GM23338 (cell line): ENCODE data around the gene CHKB. TPM values are rescaled to one million over a fixed set of nuclear protein-coding genes. Genes with fewer than 3 reads are reported as not detected.

ENCODE experiments used
- ATAC-seq: fragments of 200-7000 bp; cut with Tn5 transposase; 3 replicates; pipeline ENCODE4 v1.9.1; 2020
- DNase-seq: peaks from one replicate; pipeline ENCODE4 v3.0.0-alpha.2; 2015; ENCODE audit warnings: low spot score
- H2AFZ ChIP-seq: fragments of 200-600 bp; sonication (generic); 2 replicates; pipeline ENCODE4 v1.8.0; 2016; ENCODE audit warnings: antibody characterized with exemption, mild to moderate bottlenecking, moderate library complexity
- H3F3A ChIP-seq: fragments of 200-600 bp; sonication (generic); replicated peaks from 2 replicates; pipeline ENCODE4 v1.8.0; 2017; ENCODE audit warnings: antibody characterized with exemption, mixed run types, low read depth
- H3K27ac ChIP-seq: fragments of 200-600 bp; sonication (generic); 2 replicates; pipeline ENCODE4 v1.6.1; 2016; ENCODE audit warnings: low read depth
- H3K27me3 ChIP-seq: fragments of 200-600 bp; sonication (generic); 2 replicates; pipeline ENCODE4 v1.8.0; 2016; ENCODE audit warnings: mild to moderate bottlenecking, mixed run types, moderate library complexity; ENCODE audit not compliant: insufficient read depth
- H3K36me3 ChIP-seq: fragments of 200-600 bp; sonication (generic); 2 replicates; pipeline ENCODE4 v1.8.0; 2016; ENCODE audit warnings: mild to moderate bottlenecking; ENCODE audit not compliant: insufficient read depth
- H3K4me1 ChIP-seq: fragments of 200-600 bp; sonication (generic); 2 replicates; pipeline ENCODE4 v1.8.0; 2016; ENCODE audit warnings: mild to moderate bottlenecking, moderate library complexity; ENCODE audit not compliant: insufficient read depth
- H3K4me2 ChIP-seq: fragments of 200-600 bp; sonication (generic); 2 replicates; pipeline ENCODE4 v1.7.1; 2017; ENCODE audit warnings: mixed run types
- H3K4me3 ChIP-seq: fragments of 200-600 bp; sonication (generic); 2 replicates; pipeline ENCODE4 v1.6.1; 2016; ENCODE audit warnings: mixed run types
- H3K79me2 ChIP-seq: fragments of 200-600 bp; sonication (generic); replicated peaks from 2 replicates; pipeline ENCODE4 v1.8.0; 2017; ENCODE audit warnings: mild to moderate bottlenecking; ENCODE audit not compliant: insufficient read depth
- H3K9me2 ChIP-seq: fragments of 200-600 bp; sonication (generic); 2 replicates; pipeline ENCODE4 v1.8.0; 2017; ENCODE audit not compliant: insufficient read depth
- H4K20me1 ChIP-seq: fragments of 200-600 bp; sonication (generic); replicated peaks from 2 replicates; pipeline ENCODE4 v1.8.0; 2017; ENCODE audit warnings: mild to moderate bottlenecking; ENCODE audit not compliant: insufficient read depth
- H3K27ac Mint-ChIP-seq: 2 replicates; pipeline ENCODE4 v1.8.0; 2020; ENCODE audit warnings: inconsistent platforms, mild to moderate bottlenecking, moderate library complexity, mixed read lengths
- H3K27me3 Mint-ChIP-seq: 3 replicates; pipeline ENCODE4 v1.8.0; 2022; ENCODE audit warnings: low read depth, mild to moderate bottlenecking, moderate library complexity, mixed read lengths, inconsistent platforms; ENCODE audit not compliant: insufficient read depth, poor library complexity
- H3K36me3 Mint-ChIP-seq: 3 replicates; pipeline ENCODE4 v1.8.0; 2021; ENCODE audit warnings: low read depth, mild to moderate bottlenecking, inconsistent platforms, moderate library complexity, mixed read lengths
- H3K4me1 Mint-ChIP-seq: 3 replicates; pipeline ENCODE4 v1.8.0; 2020; ENCODE audit warnings: mild to moderate bottlenecking, inconsistent platforms, mixed read lengths
- H3K4me3 Mint-ChIP-seq: 3 replicates; pipeline ENCODE4 v1.8.0; 2021; ENCODE audit warnings: moderate library complexity, mild to moderate bottlenecking, inconsistent platforms, mixed read lengths
- H3K9me3 Mint-ChIP-seq: 3 replicates; pipeline ENCODE4 v1.8.0; 2020; ENCODE audit warnings: moderate library complexity, mild to moderate bottlenecking, inconsistent platforms, mixed read lengths
- CREB1 ChIP-seq: fragments of 250-450 bp; sonication (Bioruptor Pico); IDR thresholded peaks from 2 replicates; pipeline ENCODE4 v1.5.0; 2020; ENCODE audit warnings: low read depth, mild to moderate bottlenecking, moderate library complexity
- NANOG ChIP-seq: IDR thresholded peaks from 2 replicates; pipeline ENCODE4 v1.6.1; 2016; ENCODE audit warnings: antibody characterized with exemption, borderline replicate concordance
- ZNF114 ChIP-seq: fragments of 250-450 bp; sonication (Bioruptor Pico); IDR thresholded peaks from 2 replicates; pipeline ENCODE4 v1.5.0; 2020; ENCODE audit warnings: mild to moderate bottlenecking, moderate library complexity
- polyA plus RNA-seq: library from polyadenylated mRNA; unstranded; fragments of >200 nt; fragmentation: Nextera tagmentation; extraction: Ambion mirVana; gene quantifications from 2 replicates; pipeline ENCODE4 v1.2.1, GENCODE V29; 2016
- total RNA-seq: library from RNA; depleted of rRNA; stranded (reverse); fragments of >200 nt; shearing (Covaris generic); gene quantifications from 2 replicates; pipeline ENCODE4 v1.2.3, GENCODE V29; 2014
- TF ChIP-seq, protein P1 (sequence below): IDR thresholded peaks from one replicate; pipeline ENCODE4 v1.6.1; 2018; ENCODE audit warnings: antibody characterized with exemption; ENCODE audit not compliant: unreplicated experiment
- TF ChIP-seq, protein P2 (sequence below): fragments of 250-450 bp; sonication (Bioruptor Pico); IDR thresholded peaks from 2 replicates; pipeline ENCODE4 v1.5.0; 2020; ENCODE audit warnings: mild to moderate bottlenecking, moderate library complexity

Gene CHKB
- total and polyA plus RNA-seq, 2 experiments from 2014 or later, result 51.2 to 61.6 TPM

DNA sequence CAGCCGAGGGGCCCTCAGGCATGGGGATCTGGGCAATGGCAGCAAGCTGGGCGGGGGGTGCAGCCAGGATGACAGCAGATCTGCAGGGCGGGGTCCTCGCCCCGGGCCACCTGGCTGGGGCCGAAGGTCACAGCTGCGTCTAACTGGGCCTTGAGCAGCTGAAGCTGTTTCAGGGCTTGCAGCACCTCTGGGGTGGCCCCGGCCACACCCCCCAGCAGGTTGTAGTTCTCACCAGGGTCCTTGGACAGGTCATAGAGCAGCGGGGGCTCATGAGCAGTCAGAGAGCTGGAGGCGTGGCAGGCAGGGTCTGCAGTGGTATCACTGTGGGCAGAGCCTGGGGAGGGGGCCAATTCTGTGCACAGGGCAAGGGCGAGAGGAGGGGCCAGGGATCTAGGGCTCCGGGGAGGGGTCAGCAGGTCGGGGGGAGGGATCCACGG, 42.5 kb upstream of the CHKB start:
- H3K36me3 Mint-ChIP-seq, result no peaks in the 10 kb centered on the region
- no peaks in the 10 kb centered on the region for H3K79me2 ChIP-seq
- H3K36me3 ChIP-seq, result no peaks in the 10 kb centered on the region
- H3K9me2 ChIP-seq, result no peaks in the 10 kb centered on the region
- H3K4me3 ChIP-seq, result no peak overlapping the region
- peaks cover 19% of the 10 kb centered on the region for H3K27me3 Mint-ChIP-seq
- H4K20me1 ChIP-seq, result no peaks in the 10 kb centered on the region; the same call in 1 of the 2 replicates
- peaks cover 24% of the 10 kb centered on the region for H3K4me1 Mint-ChIP-seq
- H3F3A ChIP-seq, result peaks cover 11% of the 10 kb centered on the region; the same call in 1 of the 2 replicates
- H3K27ac Mint-ChIP-seq, result no peak overlapping the region
- DNase-seq (no peak), ATAC-seq (no peak)
- TF ChIP-seq, protein P1, sequence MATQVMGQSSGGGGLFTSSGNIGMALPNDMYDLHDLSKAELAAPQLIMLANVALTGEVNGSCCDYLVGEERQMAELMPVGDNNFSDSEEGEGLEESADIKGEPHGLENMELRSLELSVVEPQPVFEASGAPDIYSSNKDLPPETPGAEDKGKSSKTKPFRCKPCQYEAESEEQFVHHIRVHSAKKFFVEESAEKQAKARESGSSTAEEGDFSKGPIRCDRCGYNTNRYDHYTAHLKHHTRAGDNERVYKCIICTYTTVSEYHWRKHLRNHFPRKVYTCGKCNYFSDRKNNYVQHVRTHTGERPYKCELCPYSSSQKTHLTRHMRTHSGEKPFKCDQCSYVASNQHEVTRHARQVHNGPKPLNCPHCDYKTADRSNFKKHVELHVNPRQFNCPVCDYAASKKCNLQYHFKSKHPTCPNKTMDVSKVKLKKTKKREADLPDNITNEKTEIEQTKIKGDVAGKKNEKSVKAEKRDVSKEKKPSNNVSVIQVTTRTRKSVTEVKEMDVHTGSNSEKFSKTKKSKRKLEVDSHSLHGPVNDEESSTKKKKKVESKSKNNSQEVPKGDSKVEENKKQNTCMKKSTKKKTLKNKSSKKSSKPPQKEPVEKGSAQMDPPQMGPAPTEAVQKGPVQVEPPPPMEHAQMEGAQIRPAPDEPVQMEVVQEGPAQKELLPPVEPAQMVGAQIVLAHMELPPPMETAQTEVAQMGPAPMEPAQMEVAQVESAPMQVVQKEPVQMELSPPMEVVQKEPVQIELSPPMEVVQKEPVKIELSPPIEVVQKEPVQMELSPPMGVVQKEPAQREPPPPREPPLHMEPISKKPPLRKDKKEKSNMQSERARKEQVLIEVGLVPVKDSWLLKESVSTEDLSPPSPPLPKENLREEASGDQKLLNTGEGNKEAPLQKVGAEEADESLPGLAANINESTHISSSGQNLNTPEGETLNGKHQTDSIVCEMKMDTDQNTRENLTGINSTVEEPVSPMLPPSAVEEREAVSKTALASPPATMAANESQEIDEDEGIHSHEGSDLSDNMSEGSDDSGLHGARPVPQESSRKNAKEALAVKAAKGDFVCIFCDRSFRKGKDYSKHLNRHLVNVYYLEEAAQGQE, result no peak
- TF ChIP-seq, protein P2, sequence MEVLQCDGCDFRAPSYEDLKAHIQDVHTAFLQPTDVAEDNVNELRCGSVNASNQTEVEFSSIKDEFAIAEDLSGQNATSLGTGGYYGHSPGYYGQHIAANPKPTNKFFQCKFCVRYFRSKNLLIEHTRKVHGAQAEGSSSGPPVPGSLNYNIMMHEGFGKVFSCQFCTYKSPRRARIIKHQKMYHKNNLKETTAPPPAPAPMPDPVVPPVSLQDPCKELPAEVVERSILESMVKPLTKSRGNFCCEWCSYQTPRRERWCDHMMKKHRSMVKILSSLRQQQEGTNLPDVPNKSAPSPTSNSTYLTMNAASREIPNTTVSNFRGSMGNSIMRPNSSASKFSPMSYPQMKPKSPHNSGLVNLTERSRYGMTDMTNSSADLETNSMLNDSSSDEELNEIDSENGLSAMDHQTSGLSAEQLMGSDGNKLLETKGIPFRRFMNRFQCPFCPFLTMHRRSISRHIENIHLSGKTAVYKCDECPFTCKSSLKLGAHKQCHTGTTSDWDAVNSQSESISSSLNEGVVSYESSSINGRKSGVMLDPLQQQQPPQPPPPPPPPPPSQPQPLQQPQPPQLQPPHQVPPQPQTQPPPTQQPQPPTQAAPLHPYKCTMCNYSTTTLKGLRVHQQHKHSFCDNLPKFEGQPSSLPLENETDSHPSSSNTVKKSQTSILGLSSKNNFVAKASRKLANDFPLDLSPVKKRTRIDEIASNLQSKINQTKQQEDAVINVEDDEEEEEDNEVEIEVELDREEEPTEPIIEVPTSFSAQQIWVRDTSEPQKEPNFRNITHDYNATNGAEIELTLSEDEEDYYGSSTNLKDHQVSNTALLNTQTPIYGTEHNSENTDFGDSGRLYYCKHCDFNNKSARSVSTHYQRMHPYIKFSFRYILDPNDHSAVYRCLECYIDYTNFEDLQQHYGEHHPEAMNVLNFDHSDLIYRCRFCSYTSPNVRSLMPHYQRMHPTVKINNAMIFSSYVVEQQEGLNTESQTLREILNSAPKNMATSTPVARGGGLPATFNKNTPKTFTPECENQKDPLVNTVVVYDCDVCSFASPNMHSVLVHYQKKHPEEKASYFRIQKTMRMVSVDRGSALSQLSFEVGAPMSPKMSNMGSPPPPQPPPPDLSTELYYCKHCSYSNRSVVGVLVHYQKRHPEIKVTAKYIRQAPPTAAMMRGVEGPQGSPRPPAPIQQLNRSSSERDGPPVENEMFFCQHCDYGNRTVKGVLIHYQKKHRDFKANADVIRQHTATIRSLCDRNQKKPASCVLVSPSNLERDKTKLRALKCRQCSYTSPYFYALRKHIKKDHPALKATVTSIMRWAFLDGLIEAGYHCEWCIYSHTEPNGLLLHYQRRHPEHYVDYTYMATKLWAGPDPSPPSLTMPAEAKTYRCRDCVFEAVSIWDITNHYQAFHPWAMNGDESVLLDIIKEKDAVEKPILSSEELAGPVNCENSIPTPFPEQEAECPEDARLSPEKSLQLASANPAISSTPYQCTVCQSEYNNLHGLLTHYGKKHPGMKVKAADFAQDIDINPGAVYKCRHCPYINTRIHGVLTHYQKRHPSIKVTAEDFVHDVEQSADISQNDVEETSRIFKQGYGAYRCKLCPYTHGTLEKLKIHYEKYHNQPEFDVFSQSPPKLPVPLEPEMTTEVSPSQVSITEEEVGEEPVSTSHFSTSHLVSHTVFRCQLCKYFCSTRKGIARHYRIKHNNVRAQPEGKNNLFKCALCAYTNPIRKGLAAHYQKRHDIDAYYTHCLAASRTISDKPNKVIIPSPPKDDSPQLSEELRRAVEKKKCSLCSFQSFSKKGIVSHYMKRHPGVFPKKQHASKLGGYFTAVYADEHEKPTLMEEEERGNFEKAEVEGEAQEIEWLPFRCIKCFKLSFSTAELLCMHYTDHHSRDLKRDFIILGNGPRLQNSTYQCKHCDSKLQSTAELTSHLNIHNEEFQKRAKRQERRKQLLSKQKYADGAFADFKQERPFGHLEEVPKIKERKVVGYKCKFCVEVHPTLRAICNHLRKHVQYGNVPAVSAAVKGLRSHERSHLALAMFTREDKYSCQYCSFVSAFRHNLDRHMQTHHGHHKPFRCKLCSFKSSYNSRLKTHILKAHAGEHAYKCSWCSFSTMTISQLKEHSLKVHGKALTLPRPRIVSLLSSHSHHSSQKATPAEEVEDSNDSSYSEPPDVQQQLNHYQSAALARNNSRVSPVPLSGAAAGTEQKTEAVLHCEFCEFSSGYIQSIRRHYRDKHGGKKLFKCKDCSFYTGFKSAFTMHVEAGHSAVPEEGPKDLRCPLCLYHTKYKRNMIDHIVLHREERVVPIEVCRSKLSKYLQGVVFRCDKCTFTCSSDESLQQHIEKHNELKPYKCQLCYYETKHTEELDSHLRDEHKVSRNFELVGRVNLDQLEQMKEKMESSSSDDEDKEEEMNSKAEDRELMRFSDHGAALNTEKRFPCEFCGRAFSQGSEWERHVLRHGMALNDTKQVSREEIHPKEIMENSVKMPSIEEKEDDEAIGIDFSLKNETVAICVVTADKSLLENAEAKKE, result no peak
- no peak for TF ChIP-seq NANOG
- TF ChIP-seq ZNF114 (CRISPR knock-in tag), result no peak
- no peak for TF ChIP-seq CREB1 (CRISPR knock-in tag)
- H2AFZ ChIP-seq, result no peak overlapping the region
- peaks cover 9% of the 10 kb centered on the region for H3K4me1 ChIP-seq
- H3K9me3 Mint-ChIP-seq, result no peaks in the 10 kb centered on the region
- no peak overlapping the region for H3K4me3 Mint-ChIP-seq
- no peak overlapping the region for H3K27ac ChIP-seq
- H3K4me2 ChIP-seq, result no peak overlapping the region
- peaks cover 19% of the 10 kb centered on the region for H3K27me3 ChIP-seq
